HepG2 (cell line): ENCODE measurements around the gene COPS7A. TPM values are rescaled to one million over a fixed set of nuclear protein-coding genes. Genes with fewer than 3 reads are reported as not detected.

ENCODE experiments used
- CBX2 ChIP-seq, 2 experiments: fragments of 200-600 bp in 1 of 2; sonication (generic); formaldehyde crosslinking in 1 of 2; IDR thresholded peaks; 2 replicates each; pipeline versions ENCODE4 v1.7.0 to v1.8.1; 2018 to 2022; ENCODE audit warnings: low read depth in 2 of 2, low read length in 1 of 2, mild to moderate bottlenecking in 1 of 2, missing genetic modification reagents in 1 of 2
- DMAP1 ChIP-seq: IDR thresholded peaks from 2 replicates; pipeline ENCODE4 v1.6.1; 2016
- KLF11 ChIP-seq: IDR thresholded peaks from 2 replicates; pipeline ENCODE4 v1.6.1; 2016; ENCODE audit warnings: missing compliant biosample characterization
- MNT ChIP-seq: fragments of 450-650 bp; IDR thresholded peaks from 2 replicates; pipeline ENCODE4 v1.6.1; 2016
- NFIB ChIP-seq: sonication (generic); formaldehyde crosslinking; IDR thresholded peaks from 2 replicates; pipeline ENCODE4 v1.9.0; 2021; ENCODE audit warnings: missing genetic modification reagents, mild to moderate bottlenecking, borderline replicate concordance
- NRL ChIP-seq: sonication (generic); formaldehyde crosslinking; IDR thresholded peaks from 2 replicates; pipeline ENCODE4 v1.5.0; 2020; ENCODE audit warnings: missing genetic modification reagents, mild to moderate bottlenecking, moderate library complexity, borderline replicate concordance
- RXRA ChIP-seq: sonication (generic); formaldehyde crosslinking; IDR thresholded peaks from 2 replicates; pipeline ENCODE4 v1.5.1; 2020; ENCODE audit warnings: missing genetic modification reagents
- SATB2 ChIP-seq: sonication (generic); formaldehyde crosslinking; IDR thresholded peaks from 2 replicates; pipeline ENCODE4 v1.5.0; 2020; ENCODE audit warnings: missing genetic modification reagents
- SP140L ChIP-seq: sonication (generic); formaldehyde crosslinking; IDR thresholded peaks from 2 replicates; pipeline ENCODE4 v1.4.0; 2020; ENCODE audit warnings: missing genetic modification reagents, borderline replicate concordance
- STAG1 ChIP-seq: sonication (generic); formaldehyde crosslinking; IDR thresholded peaks from 2 replicates; pipeline ENCODE4 v1.4.0; 2020; ENCODE audit warnings: missing genetic modification reagents
- TEF ChIP-seq: sonication (generic); formaldehyde crosslinking; IDR thresholded peaks from 2 replicates; pipeline ENCODE4 v1.5.0; 2020; ENCODE audit warnings: missing genetic modification reagents
- ZC3H4 ChIP-seq: sonication (generic); formaldehyde crosslinking; IDR thresholded peaks from 2 replicates; pipeline ENCODE4 v1.4.0; 2020; ENCODE audit warnings: missing genetic modification reagents, borderline replicate concordance
- ZEB1 ChIP-seq: IDR thresholded peaks from 2 replicates; pipeline ENCODE4 v1.6.1; 2012; ENCODE audit warnings: mild to moderate bottlenecking, low read depth, inconsistent platforms; ENCODE audit not compliant: insufficient replicate concordance
- ZFP36L2 ChIP-seq: sonication (generic); formaldehyde crosslinking; IDR thresholded peaks from 2 replicates; pipeline ENCODE4 v1.4.0; 2020; ENCODE audit warnings: missing genetic modification reagents
- ZFYVE20 ChIP-seq: sonication (generic); formaldehyde crosslinking; IDR thresholded peaks from 2 replicates; pipeline ENCODE4 v1.8.0; 2023; ENCODE audit warnings: low read depth, mild to moderate bottlenecking, moderate library complexity, missing genetic modification reagents, borderline replicate concordance
- ZNF12 ChIP-seq: sonication (generic); formaldehyde crosslinking; IDR thresholded peaks from 2 replicates; pipeline ENCODE4 v1.5.0; 2020; ENCODE audit warnings: missing genetic modification reagents
- ZNF136 ChIP-seq: sonication (generic); formaldehyde crosslinking; IDR thresholded peaks from 2 replicates; pipeline ENCODE4 v1.8.1; 2022; ENCODE audit warnings: low read depth, mild to moderate bottlenecking, moderate library complexity, missing genetic modification reagents
- ZNF205 ChIP-seq: IDR thresholded peaks from 2 replicates; pipeline ENCODE4 v1.6.1; 2018; ENCODE audit warnings: missing biosample characterization, missing genetic modification reagents
- ZNF264 ChIP-seq: sonication (generic); formaldehyde crosslinking; IDR thresholded peaks from 2 replicates; pipeline ENCODE4 v1.4.0; 2020; ENCODE audit warnings: missing genetic modification reagents
- ZNF318 ChIP-seq: sonication (generic); formaldehyde crosslinking; IDR thresholded peaks from 2 replicates; pipeline ENCODE4 v1.4.0; 2020; ENCODE audit warnings: mild to moderate bottlenecking, missing genetic modification reagents
- ZNF367 ChIP-seq: sonication (generic); formaldehyde crosslinking; IDR thresholded peaks from 2 replicates; pipeline ENCODE4 v1.4.0; 2020; ENCODE audit warnings: missing genetic modification reagents, borderline replicate concordance
- ZNF773 ChIP-seq: sonication (generic); formaldehyde crosslinking; IDR thresholded peaks from 2 replicates; pipeline ENCODE4 v1.4.0; 2020; ENCODE audit warnings: missing genetic modification reagents, borderline replicate concordance
- polyA plus RNA-seq, 8 experiments: library from polyadenylated mRNA; depleted of rRNA in 3 of 8; stranded (reverse) in 7 of 8; unstranded in 1 of 8; fragments of >200 nt; fragmentation: Illumina TruSeq in 4 of 8; extraction: Trizol in 4 of 8; gene quantifications; 2 replicates each; pipeline versions ENCODE4 v1.2.1 to v1.2.3, GENCODE V29; 2011 to 2016; ENCODE audit warnings: low read depth in 4 of 8, missing spikeins in 1 of 8, mixed read lengths in 1 of 8; ENCODE audit not compliant: insufficient read depth in 1 of 8
- total RNA-seq, 5 experiments: library from RNA; depleted of rRNA; stranded (reverse); fragments of >200 nt; fragmentation: Illumina TruSeq; extraction: Trizol; gene quantifications; 2 replicates each; pipeline ENCODE4 v1.2.3, GENCODE V29; 2016; ENCODE audit warnings: low read depth in 1 of 5

COPS7A gene
- total and polyA plus RNA-seq, 2 of the 13 experiments (the other 11 are each of a cell fraction or from before 2014, with no cell fraction given), result 40.0 to 73.6 TPM

- TF ChIP-seq ZNF318 (CRISPR knock-in tag) (no peak), ZNF136 (no peak), SP140L (no peak), NFIB (CRISPR knock-in tag) (no peak), ZNF264 (CRISPR knock-in tag) (no peak), ZFP36L2 (CRISPR knock-in tag) (no peak), MNT (0 out of 2 replicates have a peak, but pooled peaks have one; percentile 5), KLF11 (CRISPR knock-in tag) (no peak), ZC3H4 (CRISPR knock-in tag) (no peak), ZNF773 (no peak), ZNF205 (CRISPR knock-in tag) (no peak), SATB2 (no peak), ZFYVE20 (CRISPR knock-in tag) (no peak), ZEB1 (no peak), DMAP1 (CRISPR knock-in tag) (no peak), ZNF367 (CRISPR knock-in tag) (no peak), ZNF12 (CRISPR knock-in tag) (peak; percentile 5; the same call in 1 of the 2 replicates), RXRA (CRISPR knock-in tag) (no peak), NRL (CRISPR knock-in tag) (no peak), STAG1 (CRISPR knock-in tag) (no peak), CBX2 (IDR thresholded peaks at IDR 0.05; ENCODE audit: low read depth, low read length) (no peak), CBX2 (CRISPR knock-in tag; IDR thresholded peaks at IDR 0.05; ENCODE audit: low read depth) (no peak), TEF (CRISPR knock-in tag) (no peak)
Measured at GRCh38 chr12:6688543-6688998, 35.3 kb upstream of the COPS7A start (continued).
